GM12865 (cell line): ENCODE results near the gene SYCP3.

Source experiments
- DNase-seq: peaks from one replicate; pipeline ENCODE4 v3.0.0; 2010; ENCODE audit warnings: low read depth
- H3K4me3 ChIP-seq: 2 replicates; pipeline ENCODE4 v1.5.1; 2011; ENCODE audit warnings: mild to moderate bottlenecking, low read depth, low read length, control low read depth
- TF ChIP-seq, protein P1 (sequence below): IDR thresholded peaks from 2 replicates; pipeline ENCODE4 v1.5.1; 2011; ENCODE audit warnings: low read length, control low read depth, low read depth, inconsistent platforms; ENCODE audit not compliant: insufficient read depth; ENCODE audit errors: missing control alignments

Gene SYCP3

DNA sequence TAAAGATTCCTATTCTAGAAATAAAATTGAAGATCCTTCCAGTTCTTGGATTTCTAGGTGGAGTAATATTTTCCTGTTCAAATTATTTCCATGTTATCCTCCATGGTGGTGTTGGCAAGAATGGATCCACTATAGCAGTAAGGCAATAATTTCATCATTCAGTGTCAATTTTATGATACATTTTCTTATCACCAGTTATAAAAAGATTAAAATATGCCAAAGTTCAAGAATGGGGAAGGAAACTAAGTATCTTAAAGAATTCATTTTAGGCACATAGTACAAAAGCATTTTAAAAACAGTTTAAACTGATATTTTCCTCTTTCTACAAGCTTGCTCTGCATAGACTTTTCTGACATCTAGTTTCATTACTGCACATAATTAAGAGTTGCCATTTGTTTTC lies 19.1 kb downstream of the SYCP3 start:
- no peak overlapping the region for H3K4me3 ChIP-seq
- no peak for DNase-seq
- TF ChIP-seq, protein P1, sequence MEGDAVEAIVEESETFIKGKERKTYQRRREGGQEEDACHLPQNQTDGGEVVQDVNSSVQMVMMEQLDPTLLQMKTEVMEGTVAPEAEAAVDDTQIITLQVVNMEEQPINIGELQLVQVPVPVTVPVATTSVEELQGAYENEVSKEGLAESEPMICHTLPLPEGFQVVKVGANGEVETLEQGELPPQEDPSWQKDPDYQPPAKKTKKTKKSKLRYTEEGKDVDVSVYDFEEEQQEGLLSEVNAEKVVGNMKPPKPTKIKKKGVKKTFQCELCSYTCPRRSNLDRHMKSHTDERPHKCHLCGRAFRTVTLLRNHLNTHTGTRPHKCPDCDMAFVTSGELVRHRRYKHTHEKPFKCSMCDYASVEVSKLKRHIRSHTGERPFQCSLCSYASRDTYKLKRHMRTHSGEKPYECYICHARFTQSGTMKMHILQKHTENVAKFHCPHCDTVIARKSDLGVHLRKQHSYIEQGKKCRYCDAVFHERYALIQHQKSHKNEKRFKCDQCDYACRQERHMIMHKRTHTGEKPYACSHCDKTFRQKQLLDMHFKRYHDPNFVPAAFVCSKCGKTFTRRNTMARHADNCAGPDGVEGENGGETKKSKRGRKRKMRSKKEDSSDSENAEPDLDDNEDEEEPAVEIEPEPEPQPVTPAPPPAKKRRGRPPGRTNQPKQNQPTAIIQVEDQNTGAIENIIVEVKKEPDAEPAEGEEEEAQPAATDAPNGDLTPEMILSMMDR: no peak

DNA sequence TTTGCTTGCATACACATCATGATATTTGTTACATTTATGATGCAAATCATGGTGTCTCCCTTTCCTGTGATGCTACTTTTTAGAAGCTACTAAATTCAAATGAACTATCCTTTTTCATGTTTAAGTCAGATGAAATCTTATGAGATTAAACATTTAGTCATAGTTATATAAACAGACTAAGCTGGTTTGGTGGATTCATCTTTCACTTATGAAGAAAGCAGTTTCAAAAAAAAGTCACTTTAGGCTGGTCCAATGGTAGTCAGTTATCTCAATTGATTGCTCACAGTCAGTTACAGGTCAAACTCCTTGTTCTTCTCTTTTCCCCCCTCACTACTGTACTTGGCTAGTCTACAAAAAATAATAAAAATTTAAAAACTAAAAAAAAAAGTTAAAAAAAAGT lies 19.7 kb downstream of the SYCP3 start:
- TF ChIP-seq, protein P1: no peak
- no peak for DNase-seq
- H3K4me3 ChIP-seq: no peak overlapping the region

DNA sequence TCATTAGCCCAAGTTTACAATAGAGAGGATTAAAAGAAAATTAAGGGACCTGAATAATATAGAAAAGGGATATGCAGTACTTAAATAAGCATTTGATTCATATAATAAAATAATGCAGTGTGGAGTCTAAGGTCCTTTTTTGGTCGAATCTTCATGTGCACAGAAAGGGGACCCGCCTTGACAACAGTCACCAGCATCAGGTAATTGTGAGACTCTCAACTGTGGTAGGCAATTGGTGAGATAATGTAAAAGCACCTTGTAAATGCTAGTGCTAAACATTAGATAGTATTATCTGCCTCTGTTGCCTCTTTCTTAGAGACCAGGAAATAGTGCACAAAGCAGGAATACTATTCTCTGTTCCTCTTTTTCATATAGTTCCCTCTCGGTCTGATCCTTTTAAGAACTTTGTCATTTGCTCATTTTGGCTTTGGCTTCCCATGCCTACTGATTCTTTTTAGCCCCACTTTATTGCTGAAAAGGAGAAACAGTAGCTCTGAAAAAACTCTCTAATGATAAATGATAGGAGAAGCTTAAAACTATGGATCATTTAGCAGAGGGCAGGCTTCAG lies 24.3 kb downstream of the SYCP3 start:
- DNase-seq: no peak
- no peak overlapping the region for H3K4me3 ChIP-seq
- TF ChIP-seq, protein P1: no peak

DNA sequence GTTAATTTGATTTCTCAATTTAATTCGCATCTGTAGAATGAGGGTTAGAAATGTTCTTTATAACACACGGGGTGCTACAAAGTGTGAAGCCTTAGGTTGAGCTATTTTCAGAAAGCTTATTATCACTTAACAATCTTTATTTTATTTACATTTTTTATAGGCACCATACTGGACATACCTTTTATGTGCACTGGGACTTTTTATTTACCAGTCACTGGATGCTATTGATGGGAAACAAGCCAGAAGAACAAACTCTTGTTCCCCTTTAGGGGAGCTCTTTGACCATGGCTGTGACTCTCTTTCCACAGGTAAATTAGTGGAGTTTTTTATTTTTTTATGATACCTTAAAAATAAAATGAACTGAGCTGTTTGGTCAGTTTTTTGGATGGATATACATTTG lies 25.3 kb downstream of the SYCP3 start:
- H3K4me3 ChIP-seq: no peak overlapping the region
- TF ChIP-seq, protein P1: no peak
- DNase-seq: no peak

DNA sequence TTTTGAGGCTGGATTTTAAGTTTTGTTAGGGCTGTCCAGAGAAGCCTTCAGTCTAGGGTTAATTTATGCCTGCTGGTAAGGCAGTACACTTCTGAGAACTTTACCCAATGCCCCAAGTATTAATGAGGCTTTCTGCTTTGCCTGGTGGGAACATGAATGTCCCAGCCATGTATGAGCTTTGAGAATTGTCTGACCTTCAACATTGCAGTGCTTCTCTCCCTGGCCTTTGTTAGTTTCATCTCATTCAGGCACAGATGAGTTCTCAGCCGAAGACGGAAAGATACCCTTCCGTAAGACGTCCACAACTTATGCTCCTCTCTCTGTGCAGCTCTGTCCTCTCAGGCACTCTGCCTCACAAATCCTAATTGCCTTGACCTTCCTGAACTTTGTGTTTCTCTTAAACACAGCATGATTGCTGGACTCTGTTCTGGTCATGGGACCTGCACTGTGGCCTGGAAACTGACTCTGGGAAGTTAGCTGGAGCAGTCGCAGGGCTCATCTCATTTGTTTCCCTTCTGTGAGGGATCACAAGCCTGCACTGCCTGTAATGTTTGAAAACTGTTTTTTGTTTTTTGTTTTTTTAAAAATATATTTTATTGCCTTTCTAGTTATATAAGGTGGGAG lies 26.1 kb downstream of the SYCP3 start:
- no peak overlapping the region for H3K4me3 ChIP-seq
- DNase-seq: no peak
- TF ChIP-seq, protein P1: no peak

DNA sequence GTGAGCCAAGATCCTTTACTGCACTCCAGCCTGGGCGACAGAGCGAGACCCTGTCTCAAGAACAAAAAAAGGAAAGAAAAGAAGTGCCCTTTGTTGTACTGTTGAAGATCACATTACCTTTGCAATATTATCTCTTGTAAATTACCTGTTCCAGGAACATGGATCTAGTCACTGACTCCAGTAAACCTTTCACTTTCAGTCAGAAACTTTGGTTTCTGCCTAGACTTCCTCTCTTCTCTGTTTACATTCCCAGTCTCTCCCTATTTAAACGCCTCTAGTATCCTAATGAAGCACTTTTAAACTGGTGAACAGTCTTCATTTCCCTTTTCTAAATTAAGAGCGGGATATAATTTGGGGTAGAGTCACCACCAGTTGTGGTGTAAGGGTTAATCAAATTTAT lies 29.0 kb downstream of the SYCP3 start:
- TF ChIP-seq, protein P1: no peak
- no peak overlapping the region for H3K4me3 ChIP-seq
- no peak for DNase-seq
